Bone marrow (tissue), 2 donors: ENCODE data around the gene TOM1L2.
"Not testable (repeated sequence)": the region's sequence is repeated elsewhere in the genome, so short reads cannot be mapped to it uniquely, and the experiment has no call there.

Experiments used
- DNase-seq, 2 donors: peaks; one replicate each; lab custom pipeline; 2025; lab: John Stamatoyannopoulos, UW

The TOM1L2 gene

DNA sequence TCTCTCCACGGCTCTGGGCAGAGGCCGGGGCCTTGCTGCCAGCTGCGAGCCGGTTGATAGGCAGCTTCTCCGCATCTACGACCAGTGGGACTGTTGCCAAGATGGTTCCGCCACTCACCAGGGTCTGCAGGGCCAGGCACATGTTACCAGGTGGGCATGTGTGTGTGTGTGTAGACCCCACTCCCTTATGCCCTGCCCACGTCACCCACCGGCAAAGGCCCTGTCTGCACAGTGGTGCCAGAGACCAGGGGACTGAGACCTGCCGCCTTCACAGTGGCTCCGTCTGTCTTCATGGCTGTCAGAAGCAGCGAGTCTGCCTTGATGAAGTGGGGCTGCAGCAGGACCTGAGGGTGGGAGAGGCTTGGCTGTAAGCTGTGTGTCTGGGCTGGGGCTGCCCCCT, 153.1 kb downstream of the TOM1L2 start:
- no peak for DNase-seq

DNA sequence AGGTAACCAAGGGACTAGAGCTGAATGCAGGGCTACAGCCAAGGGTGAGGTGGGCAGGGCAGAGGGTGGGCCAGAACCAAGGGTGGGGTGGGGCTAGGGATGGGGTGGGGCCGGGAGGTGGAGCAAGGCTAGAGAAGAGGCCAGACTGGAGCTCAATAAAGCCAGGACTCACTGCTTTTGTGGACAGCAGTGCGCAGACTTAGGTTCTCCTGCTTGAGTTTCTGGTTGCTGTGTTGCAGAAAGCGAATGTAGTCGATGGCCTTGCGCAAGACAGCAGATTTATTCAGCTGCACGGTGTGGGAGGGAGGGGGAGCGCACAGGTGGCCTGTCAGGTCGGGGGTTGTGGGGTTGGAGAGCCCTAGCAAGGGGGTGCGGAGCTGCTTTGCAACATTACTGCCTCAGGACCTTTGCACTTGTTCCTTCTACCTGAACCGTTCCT, 154.1 kb downstream of the TOM1L2 start:
- DNase-seq: no peak

DNA sequence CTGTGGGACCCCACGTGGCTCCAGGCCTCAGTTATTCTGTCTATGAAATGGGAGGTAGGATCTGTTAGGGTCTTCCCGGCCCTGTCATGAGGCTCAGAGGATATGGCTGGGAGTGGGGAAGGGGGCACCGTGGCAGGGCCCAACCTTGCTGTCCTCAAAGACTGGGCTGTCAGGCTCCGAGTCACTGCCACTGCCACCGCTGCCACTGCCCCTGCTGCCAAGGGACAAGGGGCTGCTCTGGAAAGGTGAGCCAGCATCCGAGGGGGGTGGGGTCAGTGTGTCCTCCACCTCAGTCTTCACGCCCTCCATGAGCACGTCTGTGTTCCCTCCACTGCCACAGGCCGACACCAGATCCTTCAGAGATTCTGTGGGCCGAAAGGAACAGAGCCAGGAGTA, 154.7 kb downstream of the TOM1L2 start:
- DNase-seq: no peak

DNA sequence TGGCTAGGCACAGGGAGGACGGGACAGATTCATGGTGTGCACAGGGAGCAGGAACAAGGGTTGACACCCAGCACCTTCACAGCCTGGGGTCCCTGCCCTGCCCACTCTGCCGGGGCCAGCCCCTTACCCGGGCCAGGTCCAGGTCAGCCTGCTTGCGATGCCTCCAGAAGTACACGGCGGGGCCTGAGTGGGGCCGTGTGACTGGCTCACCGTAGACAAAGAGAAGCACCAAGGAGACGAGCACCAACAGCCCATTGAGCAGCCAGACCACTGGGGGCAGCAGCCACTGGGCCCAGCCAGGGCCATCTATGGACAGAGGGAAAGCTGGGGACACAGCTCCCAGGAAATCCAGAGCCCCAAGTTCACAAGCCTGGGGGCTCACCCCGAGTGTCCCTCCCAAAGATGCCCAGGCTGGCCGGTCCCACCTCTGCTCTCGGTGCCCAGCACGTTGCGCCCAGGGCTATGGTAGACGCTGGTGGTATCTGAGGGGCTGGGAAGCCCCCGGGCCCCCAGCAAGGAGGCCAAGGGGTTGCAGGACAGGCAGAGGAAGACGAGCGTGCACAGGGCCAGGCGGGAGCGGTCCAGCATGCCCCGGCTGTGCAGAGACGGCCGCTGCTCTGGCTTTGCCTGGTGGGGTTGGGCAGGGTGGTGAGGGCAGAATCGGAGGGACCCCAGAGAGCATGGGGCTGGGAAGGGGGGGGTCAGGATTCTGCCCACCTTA, 155.2 kb downstream of the TOM1L2 start:
- no peak for DNase-seq

DNA sequence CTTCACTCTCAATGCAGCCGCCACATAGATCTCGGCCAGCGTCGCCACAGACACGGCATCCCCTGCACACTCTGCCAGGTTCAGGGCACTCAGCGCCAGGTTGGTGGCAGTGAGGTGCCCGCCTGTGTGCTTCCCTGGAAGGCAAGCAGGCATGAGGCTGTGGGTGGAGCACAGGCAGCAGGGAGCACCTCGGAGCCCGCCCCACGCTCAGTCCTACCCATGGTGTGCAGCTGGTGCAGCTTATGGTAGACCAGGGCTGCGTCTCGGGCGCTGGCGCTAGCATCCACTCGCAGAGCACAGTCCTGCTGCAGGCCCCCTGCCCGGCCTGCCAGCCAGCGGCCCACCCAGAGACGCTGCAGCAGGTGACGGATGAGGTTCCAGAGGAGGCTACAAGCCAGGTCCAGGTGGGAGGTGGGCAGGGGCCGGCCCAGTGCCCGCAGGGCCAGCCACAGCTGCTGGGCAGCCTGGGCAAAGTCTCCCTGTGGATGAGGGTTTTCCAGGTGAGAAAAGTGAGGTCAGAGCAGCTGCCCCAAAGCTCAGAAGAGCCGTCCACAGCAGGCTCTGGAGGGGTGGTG, 155.9 kb downstream of the TOM1L2 start:
- no peak for DNase-seq

DNA sequence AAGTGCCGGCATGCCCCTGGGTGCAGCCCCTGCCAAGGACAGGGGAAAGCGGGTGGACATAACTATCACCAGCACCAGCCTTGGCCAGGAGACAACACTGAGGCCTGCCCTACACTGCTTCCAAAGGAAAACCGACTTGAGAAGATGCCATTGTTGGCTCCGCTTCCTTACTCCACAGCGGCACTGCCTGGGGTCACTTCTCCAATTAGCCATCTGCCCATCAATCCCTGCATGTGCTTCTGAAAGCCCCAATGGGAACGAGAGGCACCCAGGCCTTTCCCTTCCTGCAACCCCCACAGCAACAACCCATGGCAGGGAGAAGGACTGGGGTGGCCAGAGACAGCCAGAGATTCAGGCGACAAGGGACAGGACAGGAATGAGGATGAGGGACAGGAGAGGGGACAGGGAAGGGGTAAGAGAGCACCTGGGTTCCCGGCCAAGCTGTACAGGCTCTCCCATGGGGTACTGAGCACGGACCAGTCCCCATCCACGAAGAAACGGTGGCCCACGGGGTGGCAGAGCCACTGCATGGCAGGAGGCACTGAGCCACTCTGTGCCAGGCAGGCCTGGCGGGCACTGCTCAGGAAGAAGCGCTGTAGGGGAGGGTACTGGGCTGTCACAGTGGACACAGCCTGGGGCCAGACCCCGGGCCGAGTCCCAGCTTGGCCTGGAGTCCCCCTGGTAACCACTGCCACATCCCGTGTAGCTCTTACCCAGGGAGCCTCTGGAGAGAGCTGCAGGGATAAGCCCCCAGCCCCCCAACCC, 156.6 kb downstream of the TOM1L2 start:
- DNase-seq: no peak

DNA sequence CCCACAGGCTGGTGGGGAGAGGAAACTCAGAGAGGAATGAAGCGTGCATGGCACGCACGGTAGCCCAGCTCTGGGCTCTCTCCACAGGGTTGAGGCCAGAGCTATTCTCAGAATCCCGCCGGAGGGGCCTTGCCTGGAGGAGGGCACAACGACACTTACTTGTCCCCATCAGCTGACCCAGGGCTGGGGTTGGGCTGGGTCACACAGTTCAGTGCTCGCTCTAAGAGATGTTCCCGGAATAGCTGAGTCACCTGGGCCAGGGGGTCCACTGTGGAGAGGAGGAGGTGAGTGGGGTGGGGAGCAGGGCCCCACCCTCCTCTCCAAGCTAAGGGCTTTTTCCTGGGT, 157.2 kb downstream of the TOM1L2 start:
- DNase-seq: no peak

DNA sequence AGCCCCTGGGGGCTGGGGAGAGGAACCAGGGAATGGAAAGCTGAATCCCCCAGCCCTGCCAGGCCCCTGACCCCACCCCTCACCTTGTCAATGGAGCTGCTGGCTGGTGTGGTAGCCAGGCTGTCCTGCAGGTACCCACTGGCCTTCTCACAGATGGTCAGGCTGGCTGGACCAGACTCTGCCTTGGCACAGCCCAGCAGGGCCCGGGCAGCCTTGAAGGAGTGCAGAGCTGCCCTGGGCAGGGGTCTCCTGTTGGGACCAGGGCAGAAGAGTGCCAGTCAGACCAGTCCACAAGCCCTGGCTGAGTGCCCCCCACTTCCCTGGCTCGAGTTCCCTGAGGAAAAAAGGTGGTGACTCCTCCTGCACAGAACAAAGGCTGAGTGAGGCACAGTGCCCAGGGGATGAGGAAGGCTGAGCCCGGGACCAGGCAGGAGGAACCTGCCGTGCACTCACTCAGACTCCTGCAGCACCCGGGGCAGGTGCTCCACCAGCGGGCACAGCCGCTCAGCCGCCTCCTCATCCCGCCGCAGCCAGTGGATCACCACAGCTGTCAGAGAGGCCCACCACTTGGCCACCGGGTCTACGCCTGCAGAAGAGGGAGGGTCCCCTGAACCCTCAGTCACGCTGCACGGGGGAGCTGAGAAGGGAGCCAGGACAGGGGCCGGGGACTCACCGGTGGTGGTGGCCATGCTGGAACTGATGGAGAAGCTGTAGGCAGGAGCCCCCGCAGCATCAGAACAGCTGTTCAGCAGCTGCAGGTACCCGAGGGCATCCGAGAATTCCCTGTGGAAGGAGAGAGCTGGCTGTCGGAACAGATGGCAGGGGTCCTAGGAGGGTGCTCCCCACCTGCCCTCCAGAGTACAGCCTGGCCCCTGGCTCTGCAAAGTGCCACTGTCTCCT, 157.8 kb downstream of the TOM1L2 start:
- DNase-seq: no peak

DNA sequence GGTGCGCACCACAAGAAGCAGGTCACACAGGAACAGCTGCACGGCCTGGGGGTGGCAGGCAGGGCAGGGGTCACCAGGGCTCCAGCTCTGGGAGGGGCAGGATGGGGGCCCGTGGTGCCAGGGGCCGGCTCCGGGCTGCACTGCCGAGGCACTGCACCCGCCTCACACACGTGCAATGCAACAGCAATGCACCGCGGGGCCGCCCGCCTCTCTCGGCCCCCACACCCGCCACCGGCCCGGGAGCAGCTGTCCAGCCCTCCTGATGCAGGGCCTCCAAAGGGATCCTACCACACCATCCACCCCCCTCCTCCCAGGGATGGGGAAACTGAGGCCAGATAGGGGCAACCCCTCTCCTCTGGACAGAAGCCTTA, 158.5 kb downstream of the TOM1L2 start:
- no peak for DNase-seq

DNA sequence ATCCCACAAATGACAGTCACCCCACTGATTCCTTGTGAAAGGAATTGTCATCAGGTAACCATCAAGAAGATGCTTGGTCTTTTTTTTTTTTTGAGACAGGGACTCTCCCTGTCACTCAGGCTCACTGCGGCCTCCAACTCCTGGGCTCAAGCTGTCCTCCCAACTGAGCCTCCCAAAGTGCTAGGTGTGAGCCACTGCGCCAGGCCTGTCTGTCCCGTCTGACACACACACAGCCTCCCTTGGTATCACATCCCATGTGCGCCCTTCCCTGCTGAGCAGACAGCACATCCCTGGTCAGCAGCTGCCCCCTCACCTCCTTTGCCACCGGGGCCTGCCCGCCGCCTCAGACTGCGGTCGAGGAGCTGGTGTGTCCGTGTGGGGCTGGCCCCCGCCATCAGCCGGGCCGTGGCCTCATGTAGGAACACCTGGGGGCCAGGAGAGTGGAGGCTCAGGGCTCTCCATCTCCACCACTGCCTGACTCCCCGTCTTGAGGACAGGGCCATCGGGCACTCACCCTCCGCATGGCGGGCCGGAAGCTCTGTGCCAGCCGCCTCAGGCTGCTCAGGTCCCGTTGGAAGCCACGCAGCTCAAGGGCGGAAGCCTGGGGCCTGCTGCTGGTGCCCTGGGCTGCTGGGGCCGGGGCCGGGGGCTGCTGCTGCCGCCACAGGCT, 159.0 kb downstream of the TOM1L2 start:
- no peak for DNase-seq

DNA sequence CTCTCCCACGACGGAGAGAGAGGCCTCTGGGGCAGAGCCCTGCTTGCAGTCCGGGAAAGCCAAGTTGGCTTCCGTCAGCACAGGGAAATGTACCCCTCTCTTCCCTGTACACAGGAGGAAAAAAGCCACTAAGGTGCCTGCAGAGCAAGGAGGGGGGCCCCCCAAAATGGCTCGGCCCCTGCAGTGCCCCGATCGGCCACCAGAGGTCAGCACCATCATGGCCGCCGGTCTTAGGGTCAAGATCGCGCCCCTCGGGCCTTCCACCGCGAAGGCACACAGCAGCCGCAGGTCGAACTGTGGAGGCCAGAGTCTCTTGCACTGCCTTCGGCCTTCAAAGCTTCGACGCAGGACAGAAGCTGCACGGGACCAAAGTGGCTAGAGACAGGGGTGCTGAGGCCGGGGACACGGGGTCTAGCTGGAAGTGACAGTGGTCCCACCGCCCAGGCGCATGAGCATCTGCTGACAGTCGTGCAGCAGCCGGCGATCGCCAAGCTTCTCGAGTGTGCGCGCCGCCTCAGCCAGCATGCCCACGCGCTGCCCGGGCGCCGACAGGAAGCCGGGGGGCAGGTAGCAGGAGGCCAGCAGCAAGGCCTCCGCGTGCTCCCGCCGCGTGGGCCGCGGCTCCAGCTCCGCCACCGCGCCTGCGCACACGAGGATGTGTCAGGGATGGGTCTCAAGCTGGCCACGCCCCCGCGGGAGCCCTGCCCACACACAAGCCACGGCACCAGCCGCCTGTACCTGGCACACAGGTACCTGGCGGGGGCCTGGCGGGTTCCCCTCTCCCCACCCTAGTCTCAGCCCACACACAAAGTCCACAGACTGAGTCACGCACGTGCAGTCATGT, 159.8 kb downstream of the TOM1L2 start:
- DNase-seq: peak; percentile 10 to 33

DNA sequence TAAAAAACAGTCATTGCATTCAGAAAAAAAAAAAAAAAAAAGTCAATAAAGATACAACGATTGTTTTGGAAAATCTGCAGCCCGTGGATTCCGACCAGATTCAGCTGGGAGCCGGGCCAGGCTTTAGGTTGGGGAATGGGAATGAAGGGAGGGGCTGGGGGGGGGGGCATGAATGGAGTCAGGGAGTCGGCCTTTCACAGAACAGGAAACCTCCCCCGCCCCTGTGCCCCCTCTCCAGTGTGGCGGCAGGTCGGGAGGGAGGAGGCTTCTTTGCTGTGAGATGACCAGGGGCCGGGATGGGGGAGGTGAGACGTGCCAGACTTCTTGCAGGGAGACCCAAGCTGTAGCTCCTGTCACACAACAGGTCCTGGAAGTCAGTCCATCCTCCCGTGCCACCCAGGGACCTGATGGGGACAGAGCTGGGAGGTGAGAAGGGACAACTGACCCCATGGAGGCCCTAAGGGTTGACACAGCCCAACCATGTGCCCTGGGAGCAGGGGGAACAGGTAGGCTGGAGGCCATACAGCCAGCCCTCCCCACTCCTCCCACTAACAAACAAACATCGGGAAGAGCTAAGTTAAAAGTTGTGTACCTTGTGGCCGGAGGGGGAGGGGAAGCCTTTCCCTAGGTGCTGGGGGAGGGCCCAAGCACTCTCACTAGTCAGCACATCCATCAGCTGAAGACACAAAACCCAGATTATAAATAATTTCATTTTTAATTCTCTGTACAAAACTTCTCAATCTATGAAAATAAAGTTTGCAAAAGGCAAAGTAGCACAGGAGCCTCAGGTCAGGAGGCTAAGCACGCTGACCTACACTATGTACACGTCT, 160.6 kb downstream of the TOM1L2 start:
- no peak for DNase-seq

DNA sequence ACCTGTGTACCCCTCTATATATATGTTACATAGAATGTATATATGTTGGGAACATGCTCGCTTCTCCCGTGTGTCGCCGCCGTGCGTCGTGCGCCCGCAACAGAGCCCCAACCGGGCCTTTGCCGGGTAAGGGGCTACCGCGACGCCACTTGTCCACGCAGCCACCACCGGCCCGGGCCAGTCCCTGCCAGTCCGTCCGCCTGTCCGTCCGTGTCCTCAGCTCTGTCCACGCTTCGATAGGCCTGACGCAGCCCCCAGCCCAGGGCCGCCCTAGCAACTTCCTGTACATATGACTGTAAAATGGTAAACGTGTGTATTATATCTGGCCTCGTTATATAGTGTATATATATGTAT, 161.3 kb downstream of the TOM1L2 start:
- no peak for DNase-seq

DNA sequence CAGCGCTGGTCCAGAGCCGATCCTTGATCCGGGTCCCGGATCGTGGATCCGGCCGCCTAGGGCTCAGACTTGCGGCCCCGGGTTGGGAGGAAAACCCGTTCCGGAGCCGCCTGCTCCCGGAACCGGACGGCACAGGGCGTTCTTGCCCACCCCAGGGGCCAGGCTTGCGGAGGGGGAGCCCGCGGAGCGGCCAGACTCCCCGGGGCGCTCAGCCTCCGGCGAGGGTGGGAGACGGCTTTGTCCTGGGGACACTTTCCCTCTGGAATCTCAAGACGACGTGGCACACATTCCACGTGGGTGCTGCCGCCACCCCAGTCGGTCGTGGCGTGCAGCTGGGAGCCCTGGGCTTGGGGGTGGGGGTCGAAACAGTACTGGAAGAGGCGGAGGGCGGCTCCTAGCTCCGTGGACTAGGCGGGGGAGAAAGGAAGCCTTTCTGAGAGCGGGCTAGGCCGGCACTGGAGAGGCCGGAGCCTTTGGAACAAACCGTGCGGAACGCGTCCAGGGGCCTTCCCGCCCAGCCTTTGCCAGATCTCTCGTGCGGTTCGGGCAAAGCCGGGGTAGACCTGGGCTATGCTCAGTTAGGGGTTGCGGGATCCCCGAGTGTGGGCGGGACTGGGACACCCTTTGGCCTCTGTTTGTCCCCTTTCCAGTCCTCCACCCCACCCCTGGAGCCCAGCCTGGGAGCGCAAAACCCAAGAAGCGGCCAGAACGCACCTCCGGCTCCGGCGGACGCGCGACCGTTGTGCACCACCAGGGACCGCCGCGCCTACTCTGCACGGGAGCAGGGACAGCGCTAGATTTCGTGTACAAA, 161.9 kb downstream of the TOM1L2 start:
- no peak for DNase-seq

DNA sequence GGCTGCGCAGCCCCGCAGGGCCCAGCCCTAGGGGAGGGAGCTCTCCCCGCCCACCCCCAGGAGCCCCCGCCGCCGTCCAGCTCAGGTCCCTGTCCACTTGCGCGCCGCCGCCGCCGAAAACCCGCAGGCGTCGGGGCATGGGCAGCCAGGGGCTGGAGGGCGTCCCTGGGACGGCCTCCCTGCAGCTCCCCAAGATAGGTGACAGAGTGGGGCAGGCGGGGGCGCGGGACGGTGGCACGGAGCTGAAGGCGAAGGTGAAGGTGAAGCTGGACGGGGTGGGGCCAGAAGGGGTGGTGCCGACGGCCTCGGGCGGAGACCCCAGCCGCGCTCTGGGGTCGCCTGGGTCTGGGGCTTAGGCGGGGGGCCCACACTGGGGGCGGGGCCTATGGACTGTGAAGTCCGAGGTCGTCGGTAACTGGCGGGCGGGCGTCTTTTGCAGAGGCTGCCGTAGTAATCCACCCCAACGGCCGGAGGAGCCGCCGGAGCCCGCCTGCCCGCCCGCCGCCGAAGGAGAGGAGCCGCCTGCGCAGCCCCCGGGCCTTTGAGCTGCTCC, 162.6 kb downstream of the TOM1L2 start:
- DNase-seq: no peak

DNA sequence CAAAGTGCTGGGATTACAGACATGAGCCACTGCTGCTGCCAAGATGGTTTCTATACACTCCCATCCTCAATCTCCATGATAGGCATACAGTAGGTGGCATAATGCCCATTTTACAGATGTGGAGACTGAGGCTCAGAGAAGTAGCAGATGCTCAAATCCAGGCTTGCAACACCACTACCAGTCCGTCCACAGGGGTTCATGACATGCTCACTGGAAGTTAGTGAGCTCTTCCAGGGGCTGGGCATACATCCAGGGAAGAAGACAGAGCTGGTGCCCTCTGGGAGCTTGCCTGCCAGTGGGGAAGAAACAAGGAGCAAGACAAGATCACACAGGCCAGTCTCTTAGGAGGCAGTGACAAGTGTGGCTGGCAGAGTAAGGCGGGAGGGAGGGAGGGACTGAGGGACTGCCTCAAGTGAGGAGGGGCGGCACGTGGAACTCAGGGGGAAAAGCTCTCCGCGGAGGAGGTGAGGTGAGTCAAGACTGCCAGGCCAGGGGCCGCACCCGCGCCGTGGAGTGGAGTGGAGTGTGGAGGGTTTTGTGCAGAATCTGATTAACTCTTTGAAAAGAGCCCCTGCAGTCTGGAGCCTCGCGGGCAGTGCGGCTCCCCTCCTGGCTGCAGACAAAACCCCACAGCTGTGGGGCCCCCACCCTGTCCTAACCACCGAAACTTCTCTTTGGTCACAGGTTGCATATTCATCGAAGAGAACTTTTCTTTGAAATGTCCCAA, 163.3 kb downstream of the TOM1L2 start:
- DNase-seq: no peak

DNA sequence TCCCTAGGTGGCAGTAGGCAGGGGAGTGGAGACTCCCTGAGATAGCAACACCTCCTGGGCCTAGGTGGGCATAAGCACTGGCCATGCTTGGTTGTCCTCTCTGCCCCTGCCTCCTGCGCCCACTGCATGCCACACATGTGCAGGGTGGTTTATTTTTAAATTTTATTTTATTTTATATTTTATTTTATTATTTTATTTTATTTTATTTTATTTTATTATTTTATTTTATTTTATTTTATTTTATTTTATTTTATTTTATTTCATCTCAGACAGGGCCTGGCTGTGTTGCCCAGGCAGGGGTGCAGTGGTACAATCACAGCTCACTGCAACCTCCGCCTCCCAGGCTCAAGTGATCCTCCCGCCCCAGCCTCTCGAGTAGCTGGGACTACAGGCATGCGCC, 164.0 kb downstream of the TOM1L2 start:
- not testable (repeated sequence) for DNase-seq

DNA sequence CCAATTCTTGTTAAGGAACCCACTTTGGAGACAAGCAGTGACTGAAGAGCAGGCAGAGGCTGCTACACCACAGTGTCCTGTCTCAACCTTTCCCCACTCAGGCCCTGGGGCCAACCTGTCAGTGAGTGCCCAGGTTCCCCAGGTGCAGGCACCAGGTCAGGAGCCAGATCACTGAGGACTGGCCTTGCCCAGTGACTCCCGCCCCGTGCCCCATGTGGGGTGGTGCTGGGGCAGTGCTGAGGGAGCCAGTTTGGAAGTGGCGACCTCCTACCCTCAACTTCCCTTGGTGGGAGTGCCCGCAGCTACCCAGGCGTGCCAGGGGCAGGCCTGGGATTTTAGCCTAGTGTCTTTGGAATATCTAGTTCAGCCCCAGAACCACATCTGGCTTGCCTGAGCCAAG, 164.8 kb downstream of the TOM1L2 start:
- no peak for DNase-seq
